ENCODE measurements around the gene MTAP.

Gene MTAP

GRCh38 chr9:21970800-21971640 lies 168.6 kb downstream of the MTAP start:
- no peak for DNase-seq

DNA sequence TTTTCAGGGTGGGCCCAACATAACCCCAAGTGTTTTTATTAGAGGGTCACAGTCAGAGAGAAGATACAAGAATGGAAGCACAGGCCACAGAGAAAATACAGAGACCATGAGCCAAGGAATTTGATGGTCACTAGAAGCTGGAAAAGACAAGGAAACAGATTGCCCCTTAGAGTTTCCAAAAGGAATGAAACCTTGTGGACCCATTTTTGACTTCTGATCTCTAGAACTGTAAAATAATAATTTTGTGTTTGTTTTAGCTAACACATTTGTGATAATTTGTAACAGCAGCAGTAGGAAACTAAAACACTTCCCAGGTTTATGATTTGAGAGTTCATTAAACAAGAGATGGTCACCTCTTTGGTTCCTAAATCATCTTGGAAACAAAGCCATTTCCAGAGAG lies 169.9 kb downstream of the MTAP start:
- DNase-seq = no peak

DNA sequence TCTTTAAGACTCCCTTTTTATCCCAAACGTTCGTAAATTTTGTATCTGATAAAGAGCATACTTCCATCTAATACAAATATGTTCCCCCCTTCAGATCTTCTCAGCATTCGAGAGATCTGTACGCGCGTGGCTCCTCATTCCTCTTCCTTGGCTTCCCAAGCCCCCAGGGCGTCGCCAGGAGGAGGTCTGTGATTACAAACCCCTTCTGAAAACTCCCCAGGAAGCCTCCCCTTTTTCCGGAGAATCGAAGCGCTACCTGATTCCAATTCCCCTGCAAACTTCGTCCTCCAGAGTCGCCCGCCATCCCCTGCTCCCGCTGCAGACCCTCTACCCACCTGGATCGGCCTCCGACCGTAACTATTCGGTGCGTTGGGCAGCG lies 171.9 kb downstream of the MTAP start:
- DNase-seq = no peak

GRCh38 chr9:21974722-21975409 lies 172.4 kb downstream of the MTAP start:
- peak; percentile 63 for DNase-seq

GRCh38 chr9:21976334-21976875 lies 174.0 kb downstream of the MTAP start:
- no peak for DNase-seq

DNA sequence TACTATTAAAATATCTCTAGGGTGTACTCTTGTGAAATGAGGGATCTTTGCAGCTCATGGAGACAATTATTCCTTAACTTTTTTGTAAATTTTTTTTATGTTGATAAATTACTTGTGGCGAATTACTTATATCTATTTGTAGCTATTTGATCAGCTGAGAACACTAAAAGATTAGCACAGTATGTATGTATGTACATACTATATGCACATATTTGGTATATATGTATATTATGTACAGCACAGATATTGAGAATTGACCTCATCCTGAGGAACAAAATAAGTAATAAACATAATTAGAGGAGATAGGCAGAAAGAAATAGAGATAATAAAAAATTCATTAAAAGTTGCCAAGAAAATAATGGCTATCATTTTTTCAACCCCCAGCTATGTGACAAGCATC lies 180.0 kb downstream of the MTAP start:
- no peak for DNase-seq

- DNase-seq = no peak
These were observed 180.6 kb downstream of the MTAP start for GRCh38 chr9:21982861-21983560.

DNA sequence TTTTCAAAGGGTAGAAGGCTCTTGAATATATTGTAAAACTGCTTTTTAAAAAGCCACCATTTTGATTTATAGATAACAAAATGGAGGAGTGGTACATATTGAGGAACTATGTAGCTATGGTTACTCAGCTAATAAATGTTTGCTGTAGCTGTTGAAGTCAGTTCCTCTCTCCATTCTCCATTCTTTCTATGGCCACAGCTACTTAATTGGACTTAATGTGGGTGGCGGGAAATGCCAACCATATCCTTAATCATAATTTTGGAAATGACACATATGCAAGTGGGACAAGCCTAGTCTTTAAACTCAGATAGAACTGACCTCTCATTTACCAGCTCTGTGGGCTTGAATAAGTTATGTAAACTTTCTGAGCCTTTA lies 181.1 kb downstream of the MTAP start:
- no peak for DNase-seq

GRCh38 chr9:21984101-21984500 lies 181.7 kb downstream of the MTAP start:
- no peak for DNase-seq

DNA sequence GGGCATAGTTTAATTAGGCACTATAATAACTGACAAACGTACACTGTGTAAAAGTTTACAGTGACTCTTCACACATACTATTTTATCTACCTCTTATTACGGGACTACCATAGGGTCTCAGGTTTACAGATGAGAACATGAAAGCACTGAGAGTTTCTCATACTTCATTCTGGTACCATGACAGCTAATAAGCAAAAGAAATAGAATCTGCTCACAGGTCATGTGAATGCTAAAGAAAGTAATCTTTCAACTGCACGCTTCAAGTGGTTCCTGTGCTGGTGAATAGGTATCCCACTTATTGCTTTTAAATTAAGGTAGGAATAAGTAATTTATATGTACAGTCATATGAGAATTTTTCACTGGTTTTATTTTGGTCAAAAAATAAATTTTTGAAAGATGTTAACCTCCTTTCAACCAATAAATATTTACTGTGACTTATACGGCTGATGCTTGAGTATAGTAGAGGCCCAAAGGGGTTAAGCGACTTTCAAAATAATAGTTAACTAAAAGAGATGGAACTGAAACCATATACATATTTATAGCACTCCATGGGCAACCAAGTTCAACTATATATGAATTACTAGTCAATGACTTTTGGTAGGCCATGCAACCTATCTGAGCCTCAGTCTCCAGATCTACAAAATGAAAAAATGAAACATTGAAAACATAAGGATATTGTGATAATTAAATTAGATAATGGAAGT lies 183.7 kb downstream of the MTAP start:
- no peak for DNase-seq
